NCI-H526 (cell line): ENCODE measurements around the gene EYA4.

Experiments
- DNase-seq, 2 experiments: peaks; one replicate each; lab custom pipeline; 2025; lab: John Stamatoyannopoulos, UW

The EYA4 gene

GRCh38 chr6:133456944-133457343 is 215.8 kb downstream of the EYA4 start:
- no peak for DNase-seq

- DNase-seq: no peak
Observed at GRCh38 chr6:133460101-133460500, 218.9 kb downstream of the EYA4 start.

- no peak for DNase-seq
Observed at GRCh38 chr6:133463790-133464189, 222.6 kb downstream of the EYA4 start.

GRCh38 chr6:133466680-133467079 is 225.5 kb downstream of the EYA4 start:
- no peak for DNase-seq

GRCh38 chr6:133467231-133467981 is 226.2 kb downstream of the EYA4 start:
- DNase-seq: no peak

GRCh38 chr6:133467982-133468380 is 226.8 kb downstream of the EYA4 start:
- no peak for DNase-seq

- no peak for DNase-seq
Observed at GRCh38 chr6:133468591-133468990, 227.4 kb downstream of the EYA4 start.

- DNase-seq: no peak
Observed at GRCh38 chr6:133474516-133474915, 233.4 kb downstream of the EYA4 start.

- no peak for DNase-seq
Observed at GRCh38 chr6:133478673-133479072, 237.5 kb downstream of the EYA4 start.

- DNase-seq: no peak
Observed at GRCh38 chr6:133487174-133487573, 246.0 kb downstream of the EYA4 start.

- no peak for DNase-seq
Observed at GRCh38 chr6:133495205-133495903, 254.2 kb downstream of the EYA4 start.

GRCh38 chr6:133499662-133500061 is 258.5 kb downstream of the EYA4 start:
- DNase-seq: no peak

- DNase-seq: no peak
Observed at GRCh38 chr6:133501675-133502270, 260.6 kb downstream of the EYA4 start.

GRCh38 chr6:133502441-133503335 is 261.5 kb downstream of the EYA4 start:
- no peak for DNase-seq

GRCh38 chr6:133503336-133503729 is 262.2 kb downstream of the EYA4 start:
- DNase-seq: no peak

- DNase-seq: no peak
Observed at GRCh38 chr6:133504158-133504557, 263.0 kb downstream of the EYA4 start.

GRCh38 chr6:133504761-133505160 is 263.6 kb downstream of the EYA4 start:
- DNase-seq: no peak

GRCh38 chr6:133505681-133506080 is 264.5 kb downstream of the EYA4 start:
- DNase-seq: no peak

GRCh38 chr6:133512410-133513016 is 271.4 kb downstream of the EYA4 start:
- peak; percentile 41 to 43 for DNase-seq

GRCh38 chr6:133523816-133524215 is 282.7 kb downstream of the EYA4 start:
- DNase-seq: no peak

- DNase-seq: no peak
Observed at GRCh38 chr6:133526436-133526835, 285.3 kb downstream of the EYA4 start.

- DNase-seq: no peak
Observed at GRCh38 chr6:133528566-133528965, 287.4 kb downstream of the EYA4 start.
